NCI-H1694 (cell line): ENCODE measurements around the gene DNM1L.
"Not testable (repeated sequence)": the region's sequence is repeated elsewhere in the genome, so short reads cannot be mapped to it uniquely, and the experiment has no call there.

Experiments used
- DNase-seq: peaks from one replicate; lab custom pipeline; 2025; lab: John Stamatoyannopoulos, UW

Gene DNM1L

GRCh38 chr12:32697445-32697844 lies 18.3 kb downstream of the DNM1L start:
- no peak for DNase-seq

DNA sequence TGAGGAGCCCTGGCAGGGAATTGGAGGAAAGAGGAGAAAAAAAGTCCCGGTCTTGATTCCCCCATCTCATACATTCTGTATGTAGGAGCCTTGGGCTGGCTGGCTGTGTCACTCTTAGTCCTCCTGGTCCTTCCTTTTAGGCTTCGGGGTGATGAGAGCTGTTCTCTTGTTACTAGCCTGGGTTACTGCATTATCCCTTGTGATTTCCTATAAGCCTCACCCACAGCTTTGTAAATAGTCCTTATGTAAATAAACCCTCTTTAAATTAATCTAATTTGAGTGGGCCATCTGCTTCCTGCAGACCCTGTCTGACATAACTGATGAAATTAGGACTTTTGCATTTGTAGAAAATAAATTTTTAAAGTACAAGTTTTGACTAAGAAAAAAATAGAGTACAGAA lies 19.2 kb downstream of the DNM1L start:
- peak; percentile 86 for DNase-seq

DNA sequence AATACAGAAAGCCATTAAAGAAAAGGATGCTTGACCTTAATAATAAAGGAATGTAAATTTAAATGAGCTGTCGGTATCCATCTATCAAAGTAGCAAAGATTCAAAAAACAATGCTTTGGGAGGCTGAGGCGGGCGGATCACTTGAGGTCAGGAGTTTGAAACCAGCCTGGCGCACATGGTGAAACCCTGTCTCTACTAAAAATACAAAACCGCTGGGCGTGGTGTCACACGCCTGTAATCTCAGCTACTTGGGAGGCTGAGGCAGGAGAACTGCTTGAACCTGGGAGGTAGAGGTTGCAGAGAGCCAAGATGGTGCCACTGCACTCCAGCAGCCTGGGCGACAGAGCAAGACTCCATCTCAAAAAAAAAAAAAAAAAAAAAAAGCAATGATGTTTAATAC lies 20.3 kb downstream of the DNM1L start:
- DNase-seq = not testable (repeated sequence)

DNA sequence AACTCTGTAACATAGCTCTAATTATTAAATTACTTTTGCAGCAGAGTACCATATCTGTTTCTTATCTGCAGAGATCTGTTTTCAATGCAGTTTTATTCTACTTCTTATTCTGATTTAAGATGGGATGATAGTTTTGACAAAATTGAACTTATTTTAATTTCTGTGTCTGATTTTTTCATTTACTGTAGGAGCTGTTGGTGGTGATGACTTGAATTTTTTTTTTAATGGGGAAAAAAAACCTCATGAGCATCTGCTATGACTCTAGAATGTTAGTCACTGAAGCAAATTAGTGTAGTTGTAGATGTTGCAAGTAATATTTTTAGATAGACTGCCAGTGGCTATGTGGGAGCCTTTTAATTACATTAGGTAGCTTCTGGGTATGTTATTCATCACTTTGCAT lies 23.4 kb downstream of the DNM1L start:
- peak; percentile 51 for DNase-seq

DNA sequence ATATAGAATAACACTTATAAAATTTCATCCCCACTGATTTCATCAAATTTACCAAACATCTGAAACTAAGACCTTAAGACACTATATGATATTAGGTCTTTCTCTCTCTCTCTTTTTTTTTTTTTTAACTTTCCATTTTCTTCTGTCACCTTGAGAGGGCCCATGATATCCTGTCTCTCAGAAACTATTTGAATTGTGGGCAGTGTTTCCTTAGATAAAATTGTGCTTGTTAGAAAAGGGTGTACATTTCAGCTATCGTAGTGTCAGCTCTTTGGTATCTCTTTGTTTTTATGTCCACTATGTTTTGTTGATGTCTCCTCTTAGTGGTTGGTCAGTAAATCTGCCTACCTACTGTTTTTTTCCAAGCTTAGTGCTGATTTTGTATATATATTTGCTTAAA lies 23.8 kb downstream of the DNM1L start:
- DNase-seq = no peak

- no peak for DNase-seq
Observed at GRCh38 chr12:32705783-32706182, 26.7 kb downstream of the DNM1L start.

DNA sequence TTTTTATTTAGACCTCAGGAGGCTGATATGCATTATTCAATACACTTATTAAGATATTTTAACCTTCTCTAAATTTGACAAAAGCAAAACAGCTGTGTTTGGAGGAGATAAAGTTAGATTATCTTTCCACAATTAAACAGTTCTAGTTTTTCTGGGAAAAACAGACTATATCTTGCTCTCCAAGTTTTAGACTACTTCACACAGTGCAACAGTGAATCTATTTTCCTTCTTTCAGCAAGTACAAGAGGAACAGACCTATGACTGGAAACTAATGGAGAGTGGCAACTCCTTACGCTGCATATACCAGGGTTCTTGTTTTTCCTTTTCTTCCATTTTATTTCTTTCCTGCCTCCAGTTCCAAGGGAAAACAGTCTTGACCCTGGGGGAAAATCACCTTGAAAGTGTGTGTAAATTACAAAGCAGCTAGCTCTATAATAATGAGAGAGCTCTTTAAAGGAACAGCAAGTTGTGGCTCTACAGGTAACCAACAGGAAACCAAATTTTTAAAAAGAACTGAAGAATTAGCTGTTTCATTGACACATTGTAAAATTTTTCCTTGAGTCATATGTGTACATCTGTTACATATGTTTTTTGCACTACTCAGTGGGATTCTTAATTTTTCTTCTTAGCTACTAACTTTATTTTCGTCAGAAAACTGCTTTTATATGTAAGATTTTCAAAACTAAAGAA lies 27.4 kb downstream of the DNM1L start:
- no peak for DNase-seq

DNA sequence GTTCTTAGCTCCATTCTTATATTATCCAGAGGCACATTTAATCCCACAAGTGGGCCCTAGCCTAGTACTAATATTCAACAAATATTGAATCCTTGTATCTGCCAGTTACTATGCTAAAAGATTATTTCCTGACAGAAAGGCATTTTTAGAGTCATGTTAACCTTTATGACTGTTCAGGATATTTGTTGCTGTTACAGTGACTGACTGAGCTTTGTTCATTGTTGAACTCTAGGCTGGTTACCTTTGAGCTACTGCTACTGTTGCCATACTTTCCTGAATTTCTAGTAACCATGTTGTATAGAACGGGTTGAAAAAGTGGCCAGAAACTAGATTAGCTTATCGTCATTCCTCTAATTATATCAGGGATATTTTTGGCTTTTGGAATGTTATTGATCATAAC lies 29.8 kb downstream of the DNM1L start:
- DNase-seq = no peak

- DNase-seq = no peak
Observed at GRCh38 chr12:32714772-32715171, 35.7 kb downstream of the DNM1L start.

GRCh38 chr12:32718926-32719325 lies 39.8 kb downstream of the DNM1L start:
- DNase-seq = no peak

DNA sequence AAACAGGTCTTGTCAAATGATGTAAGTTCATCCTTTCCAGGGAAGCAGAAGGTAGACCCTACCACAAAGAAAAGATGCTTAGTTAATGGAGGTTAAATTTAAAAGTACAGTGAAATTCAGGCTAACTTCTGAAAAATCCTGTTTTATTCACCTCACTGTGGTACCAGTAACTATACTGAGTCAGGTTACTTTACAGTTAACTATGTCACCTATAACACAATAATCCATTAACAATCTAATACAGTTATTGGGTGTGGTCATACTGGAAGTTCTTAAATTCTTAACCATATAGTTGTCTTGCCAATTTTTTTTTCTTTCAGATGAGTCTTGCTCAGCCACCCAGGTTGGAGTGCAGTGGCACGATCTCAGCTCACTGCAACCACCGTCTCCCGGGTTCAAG lies 46.2 kb downstream of the DNM1L start:
- not testable (repeated sequence) for DNase-seq

DNA sequence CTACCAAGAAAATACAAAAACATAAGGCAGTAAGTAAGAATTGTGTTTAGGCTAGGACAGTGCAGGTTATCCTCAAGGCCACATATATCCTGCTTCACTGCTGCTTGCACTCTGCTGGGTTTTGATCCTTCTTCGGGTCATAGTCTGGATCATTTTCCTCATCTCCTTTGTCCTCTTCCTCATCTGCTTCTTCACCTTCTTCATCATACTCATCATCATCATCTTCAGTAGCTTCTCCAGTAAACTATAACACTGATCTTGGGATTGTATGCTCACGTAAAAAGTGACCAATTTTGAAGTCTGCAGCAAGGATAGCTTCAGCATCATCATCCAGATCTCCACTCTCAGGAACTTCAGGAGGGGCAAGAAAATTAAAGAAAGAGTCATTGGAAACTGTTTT lies 47.2 kb downstream of the DNM1L start:
- DNase-seq = no peak

- DNase-seq = no peak
Observed at GRCh38 chr12:32727237-32727636, 48.1 kb downstream of the DNM1L start.

DNA sequence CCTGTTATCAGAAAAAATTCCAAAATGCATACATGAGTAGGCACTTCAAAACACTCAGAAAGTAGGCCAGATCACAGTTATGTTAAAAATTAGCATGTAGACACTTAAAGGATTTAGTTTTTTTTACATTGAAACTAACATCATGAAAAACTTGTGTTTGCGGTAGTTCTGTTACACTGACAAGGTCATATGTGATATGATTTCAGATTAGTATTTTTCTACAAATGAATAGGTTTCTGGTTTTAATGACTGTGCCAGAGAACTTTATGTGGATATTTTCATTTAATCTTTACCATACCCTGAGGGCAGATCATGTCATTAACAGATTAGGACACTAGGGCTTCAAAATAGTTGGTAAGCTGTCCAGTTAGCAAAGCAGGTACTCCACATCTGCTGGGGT lies 55.9 kb downstream of the DNM1L start:
- no peak for DNase-seq

GRCh38 chr12:32736445-32736844 lies 57.3 kb downstream of the DNM1L start:
- no peak for DNase-seq

DNA sequence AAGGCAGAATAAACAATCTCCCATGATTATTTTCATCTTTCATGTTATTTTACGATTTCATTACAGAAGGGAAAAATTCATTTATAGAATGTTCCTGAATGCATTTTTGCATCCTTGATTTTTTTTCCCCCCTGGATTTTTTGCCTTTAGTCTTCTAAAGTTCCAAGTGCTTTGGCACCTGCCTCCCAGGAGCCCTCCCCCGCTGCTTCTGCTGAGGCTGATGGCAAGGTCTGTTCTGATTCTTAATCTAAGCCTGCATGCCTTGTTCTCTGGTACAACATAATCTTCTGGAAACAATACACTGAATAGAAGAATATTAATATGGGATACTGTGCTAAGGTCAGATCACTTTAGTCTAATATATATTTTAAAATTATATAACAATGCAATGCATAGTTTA lies 58.6 kb downstream of the DNM1L start:
- DNase-seq = no peak

DNA sequence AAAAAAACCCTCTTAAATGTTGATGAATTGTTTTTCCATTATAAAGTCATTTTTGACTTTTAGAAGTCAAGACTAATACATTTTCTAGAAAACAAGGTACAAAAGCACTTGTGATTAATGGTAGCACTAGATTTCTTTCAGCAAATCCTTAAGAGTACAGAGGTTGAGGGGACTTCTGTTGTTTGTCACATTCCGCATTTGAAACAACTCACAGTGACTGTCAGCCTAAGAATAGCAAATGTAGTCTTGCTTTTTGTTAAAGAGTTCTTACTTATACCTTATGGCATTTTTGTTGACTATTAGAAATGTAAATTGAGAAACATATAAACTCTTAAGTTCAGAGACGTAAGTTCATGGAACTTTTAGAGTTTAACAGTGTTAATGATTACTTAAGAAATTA lies 60.2 kb downstream of the DNM1L start:
- DNase-seq = no peak

- DNase-seq = no peak
Observed at GRCh38 chr12:32742133-32742532, 63.0 kb downstream of the DNM1L start.

DNA sequence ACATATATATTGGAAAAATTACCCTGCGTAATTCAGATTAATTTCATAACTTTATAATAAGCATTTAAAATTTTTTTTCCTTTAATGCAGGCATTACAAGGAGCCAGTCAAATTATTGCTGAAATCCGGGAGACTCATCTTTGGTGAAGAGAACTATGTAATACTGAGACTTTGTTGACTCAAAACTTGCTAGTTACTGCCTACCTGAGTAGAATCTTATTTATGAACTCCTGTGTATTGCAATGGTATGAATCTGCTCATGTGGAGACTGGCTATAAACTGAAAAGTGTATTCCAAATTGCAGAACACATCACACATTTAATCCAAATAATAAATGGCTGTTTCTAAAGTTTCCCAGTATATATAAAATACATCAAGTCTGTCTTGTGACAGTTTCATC lies 64.2 kb downstream of the DNM1L start:
- DNase-seq = no peak

DNA sequence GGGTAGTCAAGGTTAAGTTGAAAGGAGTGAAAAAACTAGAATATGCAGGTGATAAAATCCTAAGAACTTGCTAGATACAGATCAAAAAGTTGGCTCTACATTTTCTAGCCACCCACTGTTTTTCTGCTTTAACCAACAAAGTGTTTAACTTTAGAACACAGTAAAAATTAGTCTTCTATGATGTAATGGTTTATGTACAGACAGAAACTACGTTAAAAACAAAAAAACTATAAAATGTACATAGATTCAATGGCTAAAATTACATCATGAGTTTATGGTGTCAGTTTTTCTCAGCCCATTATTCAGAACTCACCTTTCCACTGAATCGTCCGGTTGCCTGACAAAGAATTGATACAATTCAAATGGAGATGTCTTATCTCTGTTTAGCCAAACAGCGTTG lies 74.5 kb downstream of the DNM1L start:
- no peak for DNase-seq

- no peak for DNase-seq
Observed at GRCh38 chr12:32754111-32754510, 75.0 kb downstream of the DNM1L start.

- DNase-seq = peak; percentile 50
Observed at GRCh38 chr12:32755051-32755653, 76.1 kb downstream of the DNM1L start.

- DNase-seq = peak; percentile 99
Observed at GRCh38 chr12:32755654-32756475, 76.8 kb downstream of the DNM1L start, which contains the start of gene YARS2. YARS2 (minus strand) TSS chr12:32755897; CDS start chr12:32755874, 23 bp downstream.
